AG04450 (cell line): Measurements from ENCODE around the gene ATP8A2. TPM values are rescaled to one million over a fixed set of nuclear protein-coding genes. Genes with fewer than 3 reads are reported as not detected.

Source experiments
- CTCF ChIA-PET: fragments of 300-600, 350-600 bp; formaldehyde crosslinking; extraction: SDS; loops from one replicate; lab custom pipeline; 2022; ENCODE audit warnings: antibody characterized with exemption, inconsistent platforms; lab: Charles Lee
- POLR2A ChIA-PET: fragments of 350-600 bp; formaldehyde crosslinking; extraction: SDS; loops from one replicate; lab custom pipeline; 2021; ENCODE audit warnings: antibody characterized with exemption, inconsistent platforms; lab: Yijun Ruan, JAX
- DNase-seq: peaks from one replicate; pipeline ENCODE4 v3.0.0-alpha.2; 2011; ENCODE audit warnings: low read depth, low spot score
- H3K27ac ChIP-seq: one replicate; pipeline ENCODE4 v1.5.1; 2012; ENCODE audit warnings: low read depth, low read length, control low read depth
- H3K27me3 ChIP-seq: one replicate; pipeline ENCODE4 v1.6.0; 2012; ENCODE audit warnings: low read length; ENCODE audit not compliant: control insufficient read depth, insufficient read depth
- H3K4me3 ChIP-seq: 2 replicates; pipeline ENCODE4 v1.5.1; 2011; ENCODE audit warnings: mild to moderate bottlenecking, low read depth, low read length, control low read depth
- H3K9me3 ChIP-seq: 2 replicates; pipeline ENCODE4 v1.5.1; 2012; ENCODE audit warnings: low read length; ENCODE audit not compliant: control insufficient read depth, insufficient read depth
- CTCF ChIP-seq: IDR thresholded peaks from 2 replicates; pipeline ENCODE4 v1.5.1; 2011; ENCODE audit warnings: low read depth, low read length, control low read depth, inconsistent platforms
- polyA plus RNA-seq: library from polyadenylated mRNA; depleted of rRNA; stranded (reverse); fragments of >200 nt; gene quantifications from 2 replicates; pipeline ENCODE4 v1.2.3, GENCODE V29; 2011

Gene ATP8A2
- polyA plus RNA-seq, 1 experiment = 0.19 TPM

GRCh38 chr13:25446261-25446660 lies 74.5 kb downstream of the ATP8A2 start:
- CTCF ChIA-PET = no interaction called here
- POLR2A ChIA-PET = no interaction called here
- H3K4me3 ChIP-seq = no peak overlapping the region
- no peak for TF ChIP-seq CTCF
- no peak overlapping the region for H3K27ac ChIP-seq
- DNase-seq = no peak
- H3K27me3 ChIP-seq = no peaks in the 10 kb centered on the region
- no peaks in the 10 kb centered on the region for H3K9me3 ChIP-seq

- H3K27ac ChIP-seq = no peak overlapping the region
- ChIA-PET POLR2A (no interaction called here), CTCF (interaction anchor here (1.0 kb wide), 1 partner anchor 73 kb away, joined by 3 read pairs; no protein-coding TSS in a partner anchor)
- H3K27me3 ChIP-seq = no peaks in the 10 kb centered on the region
- no peak for DNase-seq
- TF ChIP-seq CTCF = no peak
- no peaks in the 10 kb centered on the region for H3K9me3 ChIP-seq
- H3K4me3 ChIP-seq = no peak overlapping the region
Observed at GRCh38 chr13:25447396-25447795, 75.6 kb downstream of the ATP8A2 start.

GRCh38 chr13:25453850-25454365 lies 82.1 kb downstream of the ATP8A2 start:
- Histone ChIP-seq H3K27ac (no peak overlapping the region), H3K27me3 (no peaks in the 10 kb centered on the region), H3K4me3 (no peak overlapping the region), H3K9me3 (no peaks in the 10 kb centered on the region)
- TF ChIP-seq CTCF = no peak
- POLR2A ChIA-PET = no interaction called here
- DNase-seq = no peak
- CTCF ChIA-PET = no interaction called here

- CTCF ChIA-PET = no interaction called here
- DNase-seq = no peak
- Histone ChIP-seq H3K27ac (no peak overlapping the region), H3K9me3 (no peaks in the 10 kb centered on the region), H3K4me3 (no peak overlapping the region), H3K27me3 (no peaks in the 10 kb centered on the region)
- POLR2A ChIA-PET = no interaction called here
- no peak for TF ChIP-seq CTCF
Observed at GRCh38 chr13:25455146-25455545, 83.4 kb downstream of the ATP8A2 start.

- ChIA-PET POLR2A (no interaction called here), CTCF (interaction anchor here (0.6 kb wide), 1 partner anchor 39 kb away, joined by 3 read pairs; no protein-coding TSS in a partner anchor)
- Histone ChIP-seq H3K4me3 (no peak overlapping the region), H3K27me3 (no peaks in the 10 kb centered on the region), H3K9me3 (no peaks in the 10 kb centered on the region), H3K27ac (no peak overlapping the region)
- DNase-seq = no peak
- TF ChIP-seq CTCF = no peak
Observed at GRCh38 chr13:25457566-25457965, 85.8 kb downstream of the ATP8A2 start.
